ENCODE results near the gene CGNL1. TPM values are rescaled to one million over a fixed set of nuclear protein-coding genes. Genes with fewer than 3 reads are reported as not detected.
A peak's percentile ranks its signal among the peaks of the same experiment; 100 is the strongest.

The CGNL1 gene
- polyA plus RNA-seq, 1 experiment, result 0.06 TPM

DNA sequence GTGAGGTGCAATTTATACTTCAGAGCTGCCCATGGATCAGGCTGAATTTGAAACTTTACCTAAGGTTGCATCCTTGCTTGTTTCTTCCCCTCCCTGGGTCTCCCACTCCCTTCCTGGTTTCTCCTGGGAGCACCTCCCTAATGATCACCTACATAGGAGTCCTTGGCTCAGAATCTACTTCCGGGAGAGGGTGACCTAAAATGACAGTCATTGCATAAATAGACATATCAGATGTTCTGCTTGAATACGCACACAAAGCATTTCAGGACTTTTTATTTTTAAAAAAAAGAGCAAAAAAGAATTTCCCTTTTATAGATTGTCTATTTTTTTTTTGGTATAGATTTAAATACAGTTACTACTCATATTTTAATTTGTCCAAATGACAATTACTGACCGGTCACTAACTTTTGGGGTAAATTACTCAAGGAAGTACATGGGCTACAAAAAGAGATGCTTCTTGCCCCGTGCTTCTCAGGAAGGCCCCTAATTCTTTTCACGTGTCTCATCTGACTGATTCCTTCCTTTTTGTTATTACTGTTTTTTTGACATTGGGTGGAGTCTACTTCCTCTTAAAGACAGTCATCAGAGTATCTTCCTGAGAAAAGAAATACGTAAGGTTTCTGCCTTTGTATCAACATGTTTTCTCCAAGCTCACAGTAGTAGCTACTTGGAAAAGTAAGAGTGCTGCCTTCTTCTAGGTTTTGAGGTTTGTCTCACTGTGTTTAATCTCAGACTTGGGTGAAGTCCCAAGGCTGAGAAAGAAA, 210.5 kb downstream of the CGNL1 start:
- POLR2A ChIA-PET, result no interaction called here
- H3K36me3 ChIP-seq (ENCODE audit: control insufficient read depth, insufficient read depth, low read length), result no peaks in the 10 kb centered on the region
- DNase-seq (ENCODE audit: low read depth), result no peak
- no peak for TF ChIP-seq CTCF (IDR thresholded peaks at IDR 0.05; ENCODE audit: insufficient read depth, low read depth, low read length)
- CTCF ChIA-PET, result interaction anchor here (0.8 kb wide), 1 partner anchor 26 kb away, joined by 3 read pairs; no protein-coding TSS in a partner anchor
- H3K4me3 ChIP-seq (ENCODE audit: low read depth, low read length), result no peak overlapping the region
- H3K27me3 ChIP-seq (ENCODE audit: control insufficient read depth, insufficient read depth, low read length), result peaks cover 7% of the 10 kb centered on the region; the same call in 1 of the 2 replicates

DNA sequence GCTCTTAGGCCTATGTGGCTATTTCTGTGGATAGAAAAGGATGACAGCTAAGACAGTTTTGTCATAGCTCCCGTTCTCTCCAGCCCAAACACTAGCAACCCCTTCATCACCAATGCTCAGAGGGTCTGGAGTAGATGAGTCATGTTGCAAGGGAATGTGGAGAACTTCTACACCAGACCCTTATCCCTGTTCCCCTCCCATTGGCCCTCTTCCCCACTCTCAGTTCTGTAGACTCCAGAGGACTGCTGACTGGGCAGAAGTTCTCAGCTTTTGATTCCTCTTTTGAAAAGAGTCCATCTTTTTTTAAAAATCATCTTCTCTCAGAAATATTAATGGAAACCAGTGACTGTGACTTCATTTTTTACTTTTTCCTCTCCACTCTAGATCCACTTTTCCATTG, 213.0 kb downstream of the CGNL1 start:
- H3K36me3 ChIP-seq (ENCODE audit: control insufficient read depth, insufficient read depth, low read length), result no peaks in the 10 kb centered on the region
- ChIA-PET CTCF (interaction anchor here (1.2 kb wide), 1 partner anchor 11 kb away, joined by 5 read pairs; no protein-coding TSS in a partner anchor), POLR2A (no interaction called here)
- H3K27me3 ChIP-seq (ENCODE audit: control insufficient read depth, insufficient read depth, low read length), result peaks cover 5% of the 10 kb centered on the region; the same call in 1 of the 2 replicates
- no peak for DNase-seq (ENCODE audit: low read depth)
- TF ChIP-seq CTCF (IDR thresholded peaks at IDR 0.05; ENCODE audit: insufficient read depth, low read depth, low read length), result no peak
- no peak overlapping the region for H3K4me3 ChIP-seq (ENCODE audit: low read depth, low read length)

DNA sequence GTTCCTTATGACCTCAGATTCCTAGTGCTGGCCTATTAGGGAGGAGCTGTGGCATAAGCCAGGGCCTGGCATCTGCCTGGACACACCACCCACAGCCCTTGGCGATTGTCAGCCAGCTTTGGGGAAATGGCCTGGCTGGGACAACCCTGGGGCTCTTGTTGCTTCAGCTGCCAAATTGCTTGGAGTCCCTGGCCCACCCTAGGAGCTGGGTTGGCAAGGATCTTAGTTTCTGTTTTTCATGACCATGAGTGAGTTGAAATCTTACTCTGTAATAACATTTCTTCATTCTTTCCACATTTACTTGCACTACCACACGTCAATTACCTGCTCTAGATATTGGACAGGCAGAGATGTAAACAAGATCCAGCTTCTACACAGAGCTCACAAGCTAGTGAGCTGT, 213.4 kb downstream of the CGNL1 start:
- CTCF ChIA-PET, result interaction anchor here (1.2 kb wide), 2 partner anchors 10 to 20 kb away, joined by 3 to 5 read pairs; no protein-coding TSS in a partner anchor
- no peak for TF ChIP-seq CTCF (IDR thresholded peaks at IDR 0.05; ENCODE audit: insufficient read depth, low read depth, low read length)

DNA sequence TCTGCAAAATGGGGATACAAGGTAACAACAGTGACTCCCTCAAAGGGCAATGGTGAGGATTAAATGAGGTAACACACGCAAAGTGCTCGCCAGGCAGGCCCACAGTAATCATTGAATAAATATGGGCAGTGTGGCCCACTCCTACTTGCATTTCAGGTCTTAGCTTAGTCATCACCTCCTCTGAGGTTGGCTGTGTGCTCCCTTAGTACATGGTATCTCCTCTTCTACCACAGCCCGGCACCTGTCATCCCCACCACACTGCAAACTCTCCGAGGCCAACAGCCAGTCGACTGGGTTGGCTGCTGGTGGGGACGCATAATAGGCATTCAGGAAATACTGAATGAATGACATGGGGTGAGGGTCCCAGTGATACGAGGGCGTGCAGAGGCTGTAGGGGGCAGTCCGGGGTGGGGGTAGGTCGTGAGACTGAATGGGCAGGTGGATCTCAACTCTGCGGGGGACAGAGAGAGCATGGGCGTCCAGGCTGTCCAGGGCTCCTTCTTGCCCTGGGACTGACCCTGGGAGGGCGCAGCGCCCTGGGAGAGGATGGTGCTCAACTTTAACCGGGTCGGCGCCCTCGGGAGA, 215.0 kb downstream of the CGNL1 start:
- ChIA-PET POLR2A (no interaction called here), CTCF (interaction anchor here (1.7 kb wide), 1 partner anchor 21 kb away, joined by 5 read pairs; no protein-coding TSS in a partner anchor)
- H3K27me3 ChIP-seq (ENCODE audit: control insufficient read depth, insufficient read depth, low read length), result peaks cover 5% of the 10 kb centered on the region; the same call in 1 of the 2 replicates
- TF ChIP-seq CTCF (IDR thresholded peaks at IDR 0.05; ENCODE audit: insufficient read depth, low read depth, low read length), result no peak
- peak overlapping the region; percentile 45 for H3K4me3 ChIP-seq (ENCODE audit: low read depth, low read length)
- no peak for DNase-seq (ENCODE audit: low read depth)
- no peaks in the 10 kb centered on the region for H3K36me3 ChIP-seq (ENCODE audit: control insufficient read depth, insufficient read depth, low read length)

More for the DNA sequence above, 213.4 kb downstream of the CGNL1 start:
- Histone ChIP-seq H3K36me3 (ENCODE audit: control insufficient read depth, insufficient read depth, low read length) (no peaks in the 10 kb centered on the region), H3K27me3 (ENCODE audit: control insufficient read depth, insufficient read depth, low read length) (peaks cover 5% of the 10 kb centered on the region; the same call in 1 of the 2 replicates), H3K4me3 (ENCODE audit: low read depth, low read length) (no peak overlapping the region)
- POLR2A ChIA-PET, result no interaction called here
- no peak for DNase-seq (ENCODE audit: low read depth)

- no peak for TF ChIP-seq CTCF (IDR thresholded peaks at IDR 0.05; ENCODE audit: insufficient read depth, low read depth, low read length)
- DNase-seq (ENCODE audit: low read depth), result no peak
These were observed 215.6 kb downstream of the CGNL1 start, which contains the start of gene MYZAP for GRCh38 chr15:57591822-57592367. Gene MYZAP, plus strand, starts transcription at chr15:57591904. Its CDS starts 131 bp downstream, at chr15:57592035.

More at GRCh38 chr15:57591822-57592367, 215.6 kb downstream of the CGNL1 start, which contains the start of gene MYZAP:
- ChIA-PET CTCF (interaction anchor here (1.7 kb wide), 1 partner anchor 20 kb away, joined by 5 read pairs; no protein-coding TSS in a partner anchor), POLR2A (no interaction called here)
- H3K27me3 ChIP-seq (ENCODE audit: control insufficient read depth, insufficient read depth, low read length), result peaks cover 5% of the 10 kb centered on the region; the same call in 1 of the 2 replicates
- peak within 1 kb of the TSS; percentile 45 for H3K4me3 ChIP-seq (ENCODE audit: low read depth, low read length)
- H3K36me3 ChIP-seq (ENCODE audit: control insufficient read depth, insufficient read depth, low read length), result no peaks in the 10 kb centered on the region

Data from BJ (cell line).